ENCODE data around the gene PGLYRP3.

- TF ChIP-seq, protein P1, sequence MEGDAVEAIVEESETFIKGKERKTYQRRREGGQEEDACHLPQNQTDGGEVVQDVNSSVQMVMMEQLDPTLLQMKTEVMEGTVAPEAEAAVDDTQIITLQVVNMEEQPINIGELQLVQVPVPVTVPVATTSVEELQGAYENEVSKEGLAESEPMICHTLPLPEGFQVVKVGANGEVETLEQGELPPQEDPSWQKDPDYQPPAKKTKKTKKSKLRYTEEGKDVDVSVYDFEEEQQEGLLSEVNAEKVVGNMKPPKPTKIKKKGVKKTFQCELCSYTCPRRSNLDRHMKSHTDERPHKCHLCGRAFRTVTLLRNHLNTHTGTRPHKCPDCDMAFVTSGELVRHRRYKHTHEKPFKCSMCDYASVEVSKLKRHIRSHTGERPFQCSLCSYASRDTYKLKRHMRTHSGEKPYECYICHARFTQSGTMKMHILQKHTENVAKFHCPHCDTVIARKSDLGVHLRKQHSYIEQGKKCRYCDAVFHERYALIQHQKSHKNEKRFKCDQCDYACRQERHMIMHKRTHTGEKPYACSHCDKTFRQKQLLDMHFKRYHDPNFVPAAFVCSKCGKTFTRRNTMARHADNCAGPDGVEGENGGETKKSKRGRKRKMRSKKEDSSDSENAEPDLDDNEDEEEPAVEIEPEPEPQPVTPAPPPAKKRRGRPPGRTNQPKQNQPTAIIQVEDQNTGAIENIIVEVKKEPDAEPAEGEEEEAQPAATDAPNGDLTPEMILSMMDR (IDR thresholded peaks at IDR 0.05) = no peak
- TF ChIP-seq POLR2A (IDR thresholded peaks at IDR 0.05) = no peak
Measured at GRCh38 chr1:153359241-153359640, 46.5 kb upstream of the PGLYRP3 start.

Data from ovary (tissue), 3 donors.